Keratinocyte (primary cell): ENCODE results near the gene HDLBP.

Experiments used
- EZH2 ChIP-seq: IDR thresholded peaks from one replicate; pipeline ENCODE4 v1.6.1; 2012; ENCODE audit warnings: inconsistent platforms, mild to moderate bottlenecking, low read length, moderate library complexity
- TF ChIP-seq, protein P1 (sequence below), 3 experiments: IDR thresholded peaks in 1 of 3; conservative IDR thresholded peaks in 1 of 3; optimal IDR thresholded peaks in 1 of 3; 2 replicates in 2 of 3; 3 replicates in 1 of 3; pipeline versions ENCODE3 to v1.5.1; 2011; ENCODE audit warnings: low read length in 3 of 3, mild to moderate bottlenecking in 3 of 3, moderate library complexity in 2 of 3, control low read depth in 1 of 3, inconsistent platforms in 1 of 3; ENCODE audit not compliant: insufficient read depth in 2 of 3; ENCODE audit errors: extremely low read depth in 1 of 3

DNA sequence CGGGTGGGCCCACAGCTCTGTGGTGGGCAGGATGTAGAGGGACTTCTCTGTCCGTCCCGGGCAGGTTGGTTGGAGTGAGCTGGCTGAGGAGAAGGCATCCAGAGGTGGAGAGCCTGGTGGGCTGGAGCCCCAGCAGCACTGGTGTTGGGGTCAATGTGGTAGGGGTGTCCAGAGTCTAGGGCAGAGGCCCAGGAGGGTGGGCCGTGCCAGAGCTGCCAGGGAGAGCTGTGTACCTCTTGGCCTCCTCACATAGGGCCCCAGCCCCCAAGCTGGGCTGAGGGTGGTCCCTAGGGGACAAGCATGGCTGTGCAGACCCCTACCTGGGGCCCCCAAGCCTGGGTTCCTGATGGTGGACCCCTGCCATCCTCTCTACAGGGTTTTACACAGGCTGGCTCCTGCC, 111.0 kb downstream of the HDLBP start:
- TF ChIP-seq, protein P1, sequence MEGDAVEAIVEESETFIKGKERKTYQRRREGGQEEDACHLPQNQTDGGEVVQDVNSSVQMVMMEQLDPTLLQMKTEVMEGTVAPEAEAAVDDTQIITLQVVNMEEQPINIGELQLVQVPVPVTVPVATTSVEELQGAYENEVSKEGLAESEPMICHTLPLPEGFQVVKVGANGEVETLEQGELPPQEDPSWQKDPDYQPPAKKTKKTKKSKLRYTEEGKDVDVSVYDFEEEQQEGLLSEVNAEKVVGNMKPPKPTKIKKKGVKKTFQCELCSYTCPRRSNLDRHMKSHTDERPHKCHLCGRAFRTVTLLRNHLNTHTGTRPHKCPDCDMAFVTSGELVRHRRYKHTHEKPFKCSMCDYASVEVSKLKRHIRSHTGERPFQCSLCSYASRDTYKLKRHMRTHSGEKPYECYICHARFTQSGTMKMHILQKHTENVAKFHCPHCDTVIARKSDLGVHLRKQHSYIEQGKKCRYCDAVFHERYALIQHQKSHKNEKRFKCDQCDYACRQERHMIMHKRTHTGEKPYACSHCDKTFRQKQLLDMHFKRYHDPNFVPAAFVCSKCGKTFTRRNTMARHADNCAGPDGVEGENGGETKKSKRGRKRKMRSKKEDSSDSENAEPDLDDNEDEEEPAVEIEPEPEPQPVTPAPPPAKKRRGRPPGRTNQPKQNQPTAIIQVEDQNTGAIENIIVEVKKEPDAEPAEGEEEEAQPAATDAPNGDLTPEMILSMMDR (optimal IDR thresholded peaks at IDR 0.05 in 1 of 3, IDR thresholded peaks at IDR 0.05 in 1 of 3, conservative IDR thresholded peaks at IDR 0.05 in 1 of 3; ENCODE audit: extremely low read depth in 1 of 3, insufficient read depth in 2 of 3, low read length in 3 of 3) = no peak
- no peak for TF ChIP-seq EZH2
